Hepatocyte (in vitro differentiated cells): ENCODE data around the gene SMIM35. TPM values are rescaled to one million over a fixed set of nuclear protein-coding genes. Genes with fewer than 3 reads are reported as not detected.

ENCODE experiments used
- DNase-seq: peaks from one replicate; pipeline ENCODE4 v3.0.0-alpha.2; 2016; ENCODE audit warnings: low spot score
- H2AFZ ChIP-seq: fragments of 200-600 bp; sonication (generic); 2 replicates; pipeline ENCODE4 v1.6.0; 2016; ENCODE audit warnings: antibody characterized with exemption, mild to moderate bottlenecking
- H3K27ac ChIP-seq: fragments of 200-600 bp; sonication (generic); 2 replicates; pipeline ENCODE4 v1.5.1; 2016; ENCODE audit warnings: mild to moderate bottlenecking
- H3K27me3 ChIP-seq: fragments of 200-600 bp; sonication (generic); 2 replicates; pipeline ENCODE4 v1.6.1; 2016
- H3K36me3 ChIP-seq: fragments of 200-600 bp; sonication (generic); replicated peaks from 2 replicates; pipeline ENCODE4 v1.5.1; 2016; ENCODE audit warnings: low read depth; ENCODE audit not compliant: insufficient read depth
- H3K4me1 ChIP-seq: fragments of 200-600 bp; sonication (generic); 2 replicates; pipeline ENCODE4 v1.5.1; 2016; ENCODE audit warnings: mild to moderate bottlenecking, moderate library complexity; ENCODE audit not compliant: insufficient read depth
- H3K4me2 ChIP-seq: fragments of 200-600 bp; sonication (generic); 2 replicates; pipeline ENCODE4 v1.6.0; 2016
- H3K4me3 ChIP-seq: fragments of 200-600 bp; sonication (generic); 2 replicates; pipeline ENCODE4 v1.5.1; 2016; ENCODE audit warnings: mild to moderate bottlenecking
- H3K79me2 ChIP-seq: fragments of 200-600 bp; sonication (generic); 2 replicates; pipeline ENCODE4 v1.6.0; 2017; ENCODE audit warnings: mild to moderate bottlenecking
- H3K9me2 ChIP-seq: fragments of 200-600 bp; sonication (generic); replicated peaks from 2 replicates; pipeline ENCODE4 v1.6.0; 2017; ENCODE audit warnings: mild to moderate bottlenecking; ENCODE audit not compliant: insufficient read depth
- H3K9me3 ChIP-seq: fragments of 200-600 bp; sonication (generic); 2 replicates; pipeline ENCODE4 v1.5.1; 2016; ENCODE audit warnings: low read depth, mild to moderate bottlenecking
- H4K20me1 ChIP-seq: fragments of 200-600 bp; sonication (generic); 2 replicates; pipeline ENCODE4 v1.6.0; 2016; ENCODE audit warnings: mild to moderate bottlenecking; ENCODE audit not compliant: insufficient read depth, poor library complexity, severe bottlenecking
- EZH2 ChIP-seq: fragments of 200-600 bp; sonication (generic); IDR thresholded peaks from 2 replicates; pipeline ENCODE4 v1.6.1; 2016; ENCODE audit warnings: antibody characterized with exemption, mild to moderate bottlenecking, borderline replicate concordance
- EZH2phosphoT487 ChIP-seq: fragments of 200-600 bp; sonication (generic); IDR thresholded peaks from one replicate; pipeline ENCODE4 v1.6.1; 2018; ENCODE audit warnings: antibody characterized with exemption, mild to moderate bottlenecking, low read depth, moderate library complexity; ENCODE audit not compliant: unreplicated experiment, severe bottlenecking
- WGBS: methylation state at CpG from one replicate; pipeline ENCODE4 v1.1.6; 2016; ENCODE audit warnings: low lambda C conversion rate; ENCODE audit errors: missing lambda C conversion rate; 5-methylcytosine and 5-hydroxymethylcytosine counted together
- polyA plus RNA-seq: library from polyadenylated mRNA; unstranded; fragments of >200 nt; fragmentation: Nextera tagmentation; extraction: Ambion mirVana; gene quantifications from 2 replicates; pipeline ENCODE4 v1.2.1, GENCODE V29; 2016
- total RNA-seq: library from RNA; depleted of rRNA; stranded (reverse); fragments of >200 nt; gene quantifications from 2 replicates; pipeline ENCODE4 v1.2.3, GENCODE V29; 2014
- TF ChIP-seq, protein P1 (sequence below): fragments of 200-600 bp; sonication (generic); IDR thresholded peaks from 2 replicates; pipeline ENCODE4 v1.5.1; 2016; ENCODE audit warnings: antibody characterized with exemption, mild to moderate bottlenecking; ENCODE audit not compliant: poor library complexity

The SMIM35 gene
- total and polyA plus RNA-seq, 2 experiments from 2014 or later: 0.03 TPM; not detected in 1

DNA sequence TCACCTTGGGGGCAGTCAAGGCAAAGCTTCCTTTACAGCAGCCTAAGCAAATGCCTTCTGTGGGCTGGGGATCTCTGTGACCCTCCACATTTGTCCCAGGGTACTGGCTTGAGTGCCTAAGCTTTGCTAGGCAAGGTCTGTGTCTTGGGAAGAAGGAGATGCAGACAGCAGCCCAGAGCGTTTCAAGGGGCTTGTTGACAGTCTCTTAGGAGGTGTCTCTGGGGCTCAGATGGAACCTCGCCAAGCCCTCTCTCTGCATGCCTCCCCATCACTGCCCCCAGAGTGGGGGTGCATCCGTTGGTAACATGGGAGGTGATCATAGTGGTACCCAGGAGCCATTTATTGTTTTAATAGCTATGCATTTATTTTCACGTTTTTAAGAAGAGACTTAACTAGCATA, 39.0 kb downstream of the SMIM35 start:
- Histone ChIP-seq H2AFZ (no peak overlapping the region), H3K4me1 (no peaks in the 10 kb centered on the region), H3K9me2 (no peaks in the 10 kb centered on the region), H3K4me3 (no peak overlapping the region), H3K27ac (no peak overlapping the region), H3K4me2 (no peak overlapping the region), H3K36me3 (no peaks in the 10 kb centered on the region), H3K27me3 (no peaks in the 10 kb centered on the region), H4K20me1 (no peaks in the 10 kb centered on the region), H3K79me2 (no peaks in the 10 kb centered on the region), H3K9me3 (no peaks in the 10 kb centered on the region)
- no peak for DNase-seq
- 90% methylated on average over 4 of the region's 4 CpGs for WGBS
- TF ChIP-seq EZH2phosphoT487 (no peak), EZH2 (no peak)
- TF ChIP-seq, protein P1, sequence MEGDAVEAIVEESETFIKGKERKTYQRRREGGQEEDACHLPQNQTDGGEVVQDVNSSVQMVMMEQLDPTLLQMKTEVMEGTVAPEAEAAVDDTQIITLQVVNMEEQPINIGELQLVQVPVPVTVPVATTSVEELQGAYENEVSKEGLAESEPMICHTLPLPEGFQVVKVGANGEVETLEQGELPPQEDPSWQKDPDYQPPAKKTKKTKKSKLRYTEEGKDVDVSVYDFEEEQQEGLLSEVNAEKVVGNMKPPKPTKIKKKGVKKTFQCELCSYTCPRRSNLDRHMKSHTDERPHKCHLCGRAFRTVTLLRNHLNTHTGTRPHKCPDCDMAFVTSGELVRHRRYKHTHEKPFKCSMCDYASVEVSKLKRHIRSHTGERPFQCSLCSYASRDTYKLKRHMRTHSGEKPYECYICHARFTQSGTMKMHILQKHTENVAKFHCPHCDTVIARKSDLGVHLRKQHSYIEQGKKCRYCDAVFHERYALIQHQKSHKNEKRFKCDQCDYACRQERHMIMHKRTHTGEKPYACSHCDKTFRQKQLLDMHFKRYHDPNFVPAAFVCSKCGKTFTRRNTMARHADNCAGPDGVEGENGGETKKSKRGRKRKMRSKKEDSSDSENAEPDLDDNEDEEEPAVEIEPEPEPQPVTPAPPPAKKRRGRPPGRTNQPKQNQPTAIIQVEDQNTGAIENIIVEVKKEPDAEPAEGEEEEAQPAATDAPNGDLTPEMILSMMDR: no peak

DNA sequence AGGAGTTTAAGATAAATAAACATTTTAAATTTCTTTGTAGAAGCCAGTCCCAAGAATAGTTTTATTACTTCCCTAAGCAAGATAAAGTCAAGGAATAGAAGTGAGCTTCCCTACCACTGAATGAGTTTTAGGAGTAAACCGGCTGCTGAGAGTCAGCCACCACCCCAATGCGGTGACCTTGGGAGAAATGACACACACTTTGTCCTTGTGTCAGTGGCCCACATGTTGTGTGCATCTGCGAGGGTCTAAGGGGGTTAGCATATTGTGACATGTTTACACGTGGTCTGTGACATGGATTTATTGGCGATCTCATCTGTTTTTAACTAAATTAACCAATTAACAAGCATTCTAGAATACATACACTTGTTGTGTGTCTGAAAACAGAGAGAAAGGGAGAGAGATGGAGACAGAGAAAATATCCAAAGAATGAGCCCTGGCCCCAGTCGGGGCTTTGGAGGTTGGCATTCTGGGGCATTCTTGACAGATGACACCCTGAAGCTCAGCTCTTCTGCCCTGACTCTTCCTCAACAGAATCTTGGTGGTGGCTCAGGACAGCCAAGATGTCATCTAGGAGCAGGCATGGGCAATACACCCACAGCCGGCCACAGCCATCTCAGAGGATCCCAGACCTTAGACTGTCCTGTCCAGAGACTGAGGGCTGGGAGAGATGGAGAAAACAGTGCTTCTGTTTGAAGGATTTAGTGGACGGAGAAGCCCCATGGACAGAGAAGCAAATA, 39.6 kb downstream of the SMIM35 start:
- H3K9me3 ChIP-seq: no peaks in the 10 kb centered on the region
- no peaks in the 10 kb centered on the region for H3K27me3 ChIP-seq
- H3K27ac ChIP-seq: no peak overlapping the region
- no peak for DNase-seq
- H4K20me1 ChIP-seq: no peaks in the 10 kb centered on the region
- no peaks in the 10 kb centered on the region for H3K79me2 ChIP-seq
- no peaks in the 10 kb centered on the region for H3K9me2 ChIP-seq
- no peaks in the 10 kb centered on the region for H3K36me3 ChIP-seq
- no peaks in the 10 kb centered on the region for H3K4me1 ChIP-seq
- TF ChIP-seq, protein P1: no peak
- TF ChIP-seq EZH2phosphoT487 (no peak), EZH2 (no peak)
- 84% methylated on average over 8 of the region's 8 CpGs for WGBS
- no peak overlapping the region for H3K4me2 ChIP-seq
- H2AFZ ChIP-seq: no peak overlapping the region
- H3K4me3 ChIP-seq: no peak overlapping the region

DNA sequence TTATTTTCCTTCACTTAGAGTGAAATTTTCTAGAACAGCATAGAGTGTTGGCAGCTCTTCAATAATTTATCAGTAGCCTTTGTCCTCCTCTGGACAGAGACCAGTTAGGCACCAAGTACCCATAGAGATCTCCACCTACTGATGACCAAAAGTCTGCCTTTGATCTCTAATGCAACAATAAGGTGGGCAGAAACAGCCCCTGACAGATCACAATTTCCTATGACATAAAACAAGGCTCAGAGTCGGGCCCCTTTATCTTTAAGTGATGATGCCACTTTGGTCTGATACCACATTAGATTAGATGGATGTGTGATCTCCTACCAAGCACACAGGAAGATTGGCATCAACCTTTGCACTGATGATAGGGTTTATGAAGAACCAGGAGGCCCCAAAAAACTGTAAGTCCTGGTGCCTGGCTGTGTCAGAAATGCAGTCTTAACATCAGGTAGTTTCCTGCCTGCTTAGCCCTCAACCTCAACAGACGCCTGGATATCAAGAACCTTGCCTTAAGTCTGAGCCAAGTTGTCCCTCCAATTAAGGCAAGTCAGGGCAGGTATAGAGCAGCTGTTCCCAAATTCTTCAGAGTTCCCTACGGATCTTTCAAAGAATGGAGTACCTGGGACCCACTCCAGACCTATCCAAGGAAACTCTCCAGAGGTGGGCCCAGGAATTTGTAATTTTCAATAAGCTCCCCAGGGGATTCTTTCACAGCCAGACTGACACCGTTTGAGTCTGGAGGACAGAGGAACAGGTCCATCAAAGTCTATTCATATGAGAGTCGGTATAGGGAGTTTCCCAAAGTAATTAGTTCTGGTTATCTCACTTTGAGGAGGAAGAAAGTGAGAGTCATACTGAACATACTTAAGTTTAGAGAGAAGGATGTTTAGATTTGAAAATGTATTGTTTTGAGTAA, 40.5 kb downstream of the SMIM35 start:
- WGBS: 59% methylated on average over 5 of the region's 5 CpGs
- Histone ChIP-seq H2AFZ (no peak overlapping the region), H3K9me2 (no peaks in the 10 kb centered on the region), H3K27me3 (no peaks in the 10 kb centered on the region), H4K20me1 (no peaks in the 10 kb centered on the region), H3K79me2 (no peaks in the 10 kb centered on the region), H3K4me2 (no peak overlapping the region), H3K9me3 (no peaks in the 10 kb centered on the region), H3K36me3 (no peaks in the 10 kb centered on the region), H3K4me3 (no peak overlapping the region), H3K27ac (no peak overlapping the region), H3K4me1 (no peaks in the 10 kb centered on the region)
- DNase-seq: no peak
- TF ChIP-seq EZH2 (no peak), EZH2phosphoT487 (no peak)
- TF ChIP-seq, protein P1: no peak
